ENCODE measurements around the gene GBP4. TPM values are rescaled to one million over a fixed set of nuclear protein-coding genes. Genes with fewer than 3 reads are reported as not detected.

The GBP4 gene
- total and polyA plus RNA-seq, 4 donors, result 4.1 to 8.1 (median 5.8) TPM

- TF ChIP-seq RAD21 (IDR thresholded peaks at IDR 0.05), result no peak
Measured at GRCh38 chr1:89201106-89201794, 2.5 kb upstream of the GBP4 start (continued).

GRCh38 chr1:89200663-89201062, 1.9 kb upstream of the GBP4 start:
- H3K9ac ChIP-seq (ENCODE audit: low read depth in 1 of 2, low read length in 2 of 2), result no peak overlapping the region
- no peaks in the 10 kb centered on the region for H3K27me3 ChIP-seq (ENCODE audit: control insufficient read depth in 4 of 4, insufficient read depth in 4 of 4, low read length in 3 of 4)
- H3K36me3 ChIP-seq (ENCODE audit: control insufficient read depth in 4 of 4, insufficient read depth in 3 of 4, low read depth in 1 of 4, low read length in 3 of 4), result no peaks in the 10 kb centered on the region
- no peak for DNase-seq (ENCODE audit: low spot score)
- no peak overlapping the region for H3K4me3 ChIP-seq (ENCODE audit: low read depth in 1 of 3, low read length in 3 of 3)
- WGBS, result 60% methylated on average over 2 of the region's 2 CpGs
- H3K4me1 ChIP-seq (ENCODE audit: control insufficient read depth in 4 of 4, insufficient read depth in 4 of 4, low read length in 3 of 4), result peaks cover 0 to 8% (median 3%) of the 10 kb centered on the region in 4 donors
- TF ChIP-seq NR2F2 (IDR thresholded peaks at IDR 0.05) (peak; percentile 66), YY1 (IDR thresholded peaks at IDR 0.05) (no peak), GABPA (IDR thresholded peaks at IDR 0.05 in 1 of 2, conservative IDR thresholded peaks at IDR 0.05 in 1 of 2) (no peak), HNF4A (conservative IDR thresholded peaks at IDR 0.05) (no peak)
- H3K9me3 ChIP-seq (ENCODE audit: control insufficient read depth in 4 of 4, low read length in 3 of 4), result peaks cover 0 to 7% (median 5%) of the 10 kb centered on the region in 4 donors
- peak overlapping the region in 1 of 2 donors; percentile 38 for H3K27ac ChIP-seq (ENCODE audit: low read depth in 1 of 2, low read length in 2 of 2)

- DNase-seq (ENCODE audit: low spot score), result no peak
- TF ChIP-seq RXRA (IDR thresholded peaks at IDR 0.05), result no peak
- no peak for TF ChIP-seq MAX (IDR thresholded peaks at IDR 0.05)
- no peak for TF ChIP-seq NR2F2 (IDR thresholded peaks at IDR 0.05)
- no peak for TF ChIP-seq REST (IDR thresholded peaks at IDR 0.05)
- TF ChIP-seq RAD21 (IDR thresholded peaks at IDR 0.05), result no peak
- no peak for TF ChIP-seq ZBTB33 (IDR thresholded peaks at IDR 0.05)
- TF ChIP-seq GABPA (IDR thresholded peaks at IDR 0.05 in 1 of 2, conservative IDR thresholded peaks at IDR 0.05 in 1 of 2), result no peak
- TF ChIP-seq CTCF (IDR thresholded peaks at IDR 0.05; ENCODE audit: low read depth, low read length, missing input control), result no peak
- no peak for TF ChIP-seq FOXA2 (IDR thresholded peaks at IDR 0.05)
- TF ChIP-seq ATF3 (IDR thresholded peaks at IDR 0.05), result no peak
- no peak for TF ChIP-seq HNF4G (IDR thresholded peaks at IDR 0.05)
- TF ChIP-seq YY1 (IDR thresholded peaks at IDR 0.05), result no peak
- TF ChIP-seq SP1 (IDR thresholded peaks at IDR 0.05), result no peak
- no peak for TF ChIP-seq TAF1 (conservative IDR thresholded peaks at IDR 0.05)
- no peak for TF ChIP-seq HNF4A (conservative IDR thresholded peaks at IDR 0.05)
- no peak for TF ChIP-seq EGR1 (IDR thresholded peaks at IDR 0.05; ENCODE audit: low read depth in 2 of 2)
- no peak for TF ChIP-seq JUND (IDR thresholded peaks at IDR 0.05)
- TF ChIP-seq FOXA1 (IDR thresholded peaks at IDR 0.05), result no peak
- no peaks in the 10 kb centered on the region for H3K27me3 ChIP-seq (ENCODE audit: control insufficient read depth in 4 of 4, insufficient read depth in 4 of 4, low read length in 3 of 4)
- WGBS, result 4% methylated on average over 1 of the region's 1 CpG
- H3K9ac ChIP-seq (ENCODE audit: low read depth in 1 of 2, low read length in 2 of 2), result peak overlapping the region; percentile 83 to 94
- peak overlapping the region; percentile 78 to 89 for H3K27ac ChIP-seq (ENCODE audit: low read depth in 1 of 2, low read length in 2 of 2)
- H3K36me3 ChIP-seq (ENCODE audit: control insufficient read depth in 4 of 4, insufficient read depth in 3 of 4, low read depth in 1 of 4, low read length in 3 of 4), result peaks cover 0 to 3% (median 0%) of the 10 kb centered on the region in 4 donors
- peak overlapping the region; percentile 57 to 96 (median 80) for H3K4me3 ChIP-seq (ENCODE audit: low read depth in 1 of 3, low read length in 3 of 3)
- peaks cover 0 to 8% (median 3%) of the 10 kb centered on the region in 4 donors for H3K4me1 ChIP-seq (ENCODE audit: control insufficient read depth in 4 of 4, insufficient read depth in 4 of 4, low read length in 3 of 4)
- H3K9me3 ChIP-seq (ENCODE audit: control insufficient read depth in 4 of 4, low read length in 3 of 4), result no peaks in the 10 kb centered on the region
Measured at GRCh38 chr1:89199525-89200031, 836 bp upstream of the GBP4 start.
